GM12878 (cell line): Measurements from ENCODE around the gene BICD1. TPM values are rescaled to one million over a fixed set of nuclear protein-coding genes. Genes with fewer than 3 reads are reported as not detected.

Source experiments
- ATAC-seq: fragments of 200-7000 bp; cut with Tn5 transposase; 3 replicates; pipeline ENCODE4 v1.9.1; 2020; ENCODE audit warnings: mild to moderate bottlenecking, moderate library complexity
- BruUV-seq: library from RNA; stranded (reverse); fragments of 400-500 nt; replicated peaks from 2 replicates; lab custom pipeline; 2021; lab: Mats Ljungman, UMichigan
- CTCF ChIA-PET: fragments of 300-600 bp; sonication (Branson Sonifier 250); formaldehyde crosslinking; extraction: SDS; loops from one replicate; lab custom pipeline; 2021; ENCODE audit warnings: inconsistent platforms; lab: Yijun Ruan, JAX
- POLR2A ChIA-PET: fragments of 350-600 bp; formaldehyde crosslinking; extraction: SDS; loops from one replicate; lab custom pipeline; 2021; ENCODE audit warnings: inconsistent platforms; lab: Charles Lee
- RAD21 ChIA-PET: fragments of 300-600 bp; sonication (Branson Sonifier 250); formaldehyde crosslinking; loops from one replicate; lab custom pipeline; 2023; ENCODE audit warnings: antibody characterized with exemption; ENCODE audit not compliant: unreplicated experiment; lab: Charles Lee
- SMC1A ChIA-PET: fragments of 300-600 bp; sonication (Branson Sonifier 250); formaldehyde crosslinking; loops from one replicate; lab custom pipeline; 2023; ENCODE audit not compliant: unreplicated experiment, uncharacterized antibody; lab: Charles Lee
- DNase-seq: peaks from one replicate; pipeline ENCODE4 v3.0.0-alpha.2; 2011; ENCODE audit warnings: low read depth, low spot score
- FAIRE-seq: peaks from 3 replicates; lab custom pipeline; 2011; peaks lifted over from hg19 to GRCh38; lab: Jason Lieb, UNC
- H2AFZ ChIP-seq: 2 replicates; pipeline ENCODE4 v1.6.0; 2011; ENCODE audit warnings: low read depth, low read length, control low read depth; ENCODE audit not compliant: control insufficient read depth
- H3K27ac ChIP-seq: 2 replicates; pipeline ENCODE4 v1.5.1; 2011; ENCODE audit warnings: control low read depth; ENCODE audit not compliant: control insufficient read depth, insufficient read depth
- H3K27me3 ChIP-seq, 2 experiments: replicated peaks in 1 of 2; 2 replicates each; pipeline versions ENCODE4 v1.6.0 to v1.6.1; 2011; ENCODE audit warnings: low read length in 1 of 2; ENCODE audit not compliant: control insufficient read depth in 2 of 2, insufficient read depth in 2 of 2
- H3K36me3 ChIP-seq, 2 experiments: 2 replicates each; pipeline ENCODE4 v1.5.1; 2011; ENCODE audit warnings: low read length in 1 of 2; ENCODE audit not compliant: control insufficient read depth in 2 of 2, insufficient read depth in 2 of 2
- H3K4me1 ChIP-seq: 2 replicates; pipeline ENCODE4 v1.6.1; 2011; ENCODE audit warnings: mild to moderate bottlenecking, low read length, moderate library complexity, mixed read lengths; ENCODE audit not compliant: control insufficient read depth, insufficient read depth
- H3K4me2 ChIP-seq: 2 replicates; pipeline ENCODE4 v1.6.0; 2011; ENCODE audit warnings: control low read depth; ENCODE audit not compliant: control insufficient read depth, insufficient read depth
- H3K4me3 ChIP-seq: fragments of 200-600 bp; sonication (generic); 2 replicates; pipeline ENCODE4 v1.5.1; 2016
- H3K79me2 ChIP-seq: 2 replicates; pipeline ENCODE4 v1.6.0; 2011; ENCODE audit warnings: low read length; ENCODE audit not compliant: control insufficient read depth, insufficient read depth
- H3K9ac ChIP-seq: 2 replicates; pipeline ENCODE4 v1.8.0; 2011; ENCODE audit warnings: low read length, control low read depth, mixed read lengths; ENCODE audit not compliant: control insufficient read depth, insufficient read depth
- H3K9me3 ChIP-seq: replicated peaks from 3 replicates; pipeline ENCODE4 v1.5.1; 2011; ENCODE audit warnings: mild to moderate bottlenecking, low read length; ENCODE audit not compliant: control insufficient read depth, insufficient read depth
- H4K20me1 ChIP-seq: 2 replicates; pipeline ENCODE4 v1.6.0; 2011; ENCODE audit not compliant: control insufficient read depth, insufficient read depth
- CUX1 ChIP-seq: IDR thresholded peaks from 2 replicates; pipeline ENCODE4 v1.6.1; 2012; ENCODE audit warnings: improper control_type of control experiment, low read depth, low read length; ENCODE audit not compliant: insufficient replicate concordance
- EED ChIP-seq: sonication (generic); IDR thresholded peaks from 2 replicates; pipeline ENCODE4 v1.6.1; 2016; ENCODE audit warnings: antibody characterized with exemption, low read depth
- EP300 ChIP-seq, 2 experiments: fragments of 150-350 bp in 1 of 2; IDR thresholded peaks; 2 replicates each; pipeline ENCODE4 v1.6.1; 2011 to 2012; ENCODE audit warnings: low read depth in 2 of 2, low read length in 2 of 2, borderline replicate concordance in 1 of 2, improper control_type of control experiment in 1 of 2, inconsistent platforms in 1 of 2; ENCODE audit not compliant: control insufficient read depth in 1 of 2
- FOXK2 ChIP-seq: fragments of 450-650 bp; IDR thresholded peaks from 2 replicates; pipeline ENCODE4 v1.6.1; 2017; ENCODE audit warnings: mild to moderate bottlenecking, moderate library complexity
- HDGF ChIP-seq: fragments of 450-650 bp; IDR thresholded peaks from 2 replicates; pipeline ENCODE4 v1.6.1; 2016; ENCODE audit warnings: antibody characterized with exemption
- HSF1 ChIP-seq: fragments of 150-350 bp; IDR thresholded peaks from 2 replicates; pipeline ENCODE4 v1.6.1; 2014; ENCODE audit warnings: mild to moderate bottlenecking, low read depth, low read length
- IRF4 ChIP-seq: IDR thresholded peaks from 2 replicates; pipeline ENCODE4 v1.6.1; 2011; ENCODE audit warnings: low read depth, low read length
- IRF5 ChIP-seq: fragments of 450-650 bp; IDR thresholded peaks from 2 replicates; pipeline ENCODE4 v1.6.1; 2017; ENCODE audit warnings: borderline replicate concordance
- KDM1A ChIP-seq: fragments of 200-600 bp; sonication (generic); IDR thresholded peaks from 2 replicates; pipeline ENCODE4 v1.6.1; 2016; ENCODE audit warnings: borderline replicate concordance
- KLF5 ChIP-seq: fragments of 450-650 bp; IDR thresholded peaks from 2 replicates; pipeline ENCODE4 v1.6.1; 2014; ENCODE audit warnings: mild to moderate bottlenecking; ENCODE audit not compliant: partially characterized antibody
- MXI1 ChIP-seq: fragments of 150-350 bp; IDR thresholded peaks from 2 replicates; pipeline ENCODE4 v1.6.1; 2011; ENCODE audit warnings: low read depth, mild to moderate bottlenecking, inconsistent platforms, low read length, improper control_type of control experiment
- PML ChIP-seq: IDR thresholded peaks from 2 replicates; pipeline ENCODE4 v1.6.1; 2012; ENCODE audit warnings: low read length, inconsistent platforms
- RFX5 ChIP-seq: IDR thresholded peaks from 2 replicates; pipeline ENCODE4 v1.6.1; 2011; ENCODE audit warnings: low read depth, low read length, improper control_type of control experiment
- SIX5 ChIP-seq: IDR thresholded peaks from 2 replicates; pipeline ENCODE4 v1.6.1; 2011; ENCODE audit warnings: mild to moderate bottlenecking, low read depth, low read length, moderate library complexity; ENCODE audit not compliant: severe bottlenecking
- STAT3 ChIP-seq: IDR thresholded peaks from 2 replicates; pipeline ENCODE4 v1.6.1; 2011; ENCODE audit warnings: low read depth, low read length, improper control_type of control experiment
- ZNF207 ChIP-seq: fragments of 450-650 bp; IDR thresholded peaks from 2 replicates; pipeline ENCODE4 v1.6.1; 2014; ENCODE audit warnings: antibody characterized with exemption, mild to moderate bottlenecking, borderline replicate concordance
- WGBS: methylation state at CpG from one replicate; pipeline ENCODE4 v1.1.6; 2016; ENCODE audit warnings: low lambda C conversion rate; ENCODE audit not compliant: insufficient replicate concordance, insufficient coverage; ENCODE audit errors: missing lambda C conversion rate; 5-methylcytosine and 5-hydroxymethylcytosine counted together
- in situ Hi-C: fragments of 300-500 bp; cut with MboI; formaldehyde crosslinking; loops from 9 replicates; pipeline ENCODE4 v1.14.3; 2018; ENCODE audit warnings: mixed read lengths
- intact Hi-C: fragments of 100-400 bp; cut with micrococcal nuclease; formaldehyde crosslinking; loops from one replicate; pipeline ENCODE4 v1.14.2; 2022; ENCODE audit not compliant: unreplicated experiment
- polyA plus RNA-seq, 11 experiments: library from polyadenylated mRNA; depleted of rRNA in 4 of 11; unstranded in 6 of 11; stranded (reverse) in 5 of 11; fragments of >200 nt; fragmentation: Nextera tagmentation in 4 of 11; fragmentation: Illumina TruSeq in 1 of 11; extraction: Ambion mirVana in 4 of 11; extraction: Trizol in 1 of 11; gene quantifications; 1 replicate in 1 of 11; 2 replicates in 10 of 11; pipeline versions ENCODE4 v1.2.1 to v1.2.3, GENCODE V29; 2011 to 2016; ENCODE audit warnings: inconsistent platforms in 2 of 11, missing spikeins in 2 of 11, low read depth in 1 of 11
- total RNA-seq, 4 experiments: library from RNA; depleted of rRNA in 3 of 4; stranded (reverse); fragments of >200 nt in 3 of 4; fragmentation: Illumina TruSeq in 1 of 4; extraction: Trizol in 1 of 4; gene quantifications; 2 replicates each; pipeline versions ENCODE4 v1.2.1 to v1.2.3, GENCODE V29; 2013 to 2021

BICD1 gene
- total and polyA plus RNA-seq, 10 of the 15 experiments (the other 5 are each of a cell fraction or from before 2014, with no cell fraction given): 4.7 to 32.5 (median 14.4) TPM

GRCh38 chr12:32176606-32177005, 70.0 kb downstream of the BICD1 start (continued):
- no peak for TF ChIP-seq CUX1

- Histone ChIP-seq H3K36me3 (no peaks in the 10 kb centered on the region), H3K27me3 (no peaks in the 10 kb centered on the region), H3K9me3 (no peaks in the 10 kb centered on the region), H4K20me1 (no peaks in the 10 kb centered on the region), H3K27ac (no peak overlapping the region), H3K4me3 (no peak overlapping the region), H2AFZ (no peak overlapping the region), H3K9ac (no peak overlapping the region), H3K79me2 (no peaks in the 10 kb centered on the region), H3K4me1 (no peaks in the 10 kb centered on the region), H3K4me2 (no peak overlapping the region)
- ChIA-PET POLR2A (no interaction called here), SMC1A (interaction anchor here (1.1 kb wide), 1 partner anchor 44 kb away, joined by 3 read pairs; no protein-coding TSS in a partner anchor), RAD21 (no interaction called here), CTCF (no interaction called here)
- 88% methylated on average over 6 of the region's 6 CpGs for WGBS
- no TSS peak for BruUV-seq
- DNase-seq (no peak), FAIRE-seq (no peak), ATAC-seq (no peak)
- intact Hi-C loops (no loop called here), in situ Hi-C loops (no loop called here)
- no peak for TF ChIP-seq IRF4
- TF ChIP-seq PML: no peak
- no peak for TF ChIP-seq ZNF207
- no peak for TF ChIP-seq HSF1
- TF ChIP-seq FOXK2: no peak
- TF ChIP-seq MXI1: no peak
- no peak for TF ChIP-seq HDGF
- no peak for TF ChIP-seq EED
- TF ChIP-seq RFX5: no peak
- no peak for TF ChIP-seq SIX5
- no peak for TF ChIP-seq EP300 (IDR thresholded peaks at IDR 0.05; ENCODE audit: borderline replicate concordance in 1 of 2, control insufficient read depth in 1 of 2, low read depth in 2 of 2, low read length in 2 of 2)
- no peak for TF ChIP-seq KDM1A
- no peak for TF ChIP-seq KLF5
- TF ChIP-seq STAT3: no peak
- no peak for TF ChIP-seq IRF5
These were observed 71.8 kb downstream of the BICD1 start for GRCh38 chr12:32178341-32179010.
